ENCODE data around the gene NUP88.

Gene NUP88

GRCh38 chr17:5419959-5420653, 644 bp upstream of the NUP88 start, which contains the start of gene RPAIN:
Gene RPAIN (plus strand): TSS chr17:5420182. CDS start chr17:5420211, 29 bp downstream.
- H3K4me3 ChIP-seq (ENCODE audit: low read length) = peak within 1 kb of the TSS; percentile 92
- TF ChIP-seq CTCF (conservative IDR thresholded peaks at IDR 0.05; ENCODE audit: low read depth, low read length) = no peak
- peak; percentile 67 for DNase-seq (ENCODE audit: low read depth)

- peak overlapping the region; percentile 92 for H3K4me3 ChIP-seq (ENCODE audit: low read length)
- no peak for TF ChIP-seq CTCF (conservative IDR thresholded peaks at IDR 0.05; ENCODE audit: low read depth, low read length)
- DNase-seq (ENCODE audit: low read depth) = no peak
Observed at GRCh38 chr17:5418858-5419355, 555 bp downstream of the NUP88 start.

GRCh38 chr17:5416901-5417300, 2.6 kb downstream of the NUP88 start:
- H3K4me3 ChIP-seq (ENCODE audit: low read length) = no peak overlapping the region
- no peak for TF ChIP-seq CTCF (conservative IDR thresholded peaks at IDR 0.05; ENCODE audit: low read depth, low read length)
- DNase-seq (ENCODE audit: low read depth) = no peak

GRCh38 chr17:5413682-5414081, 5.8 kb downstream of the NUP88 start:
- DNase-seq (ENCODE audit: low read depth) = no peak
- H3K4me3 ChIP-seq (ENCODE audit: low read length) = no peak overlapping the region
- TF ChIP-seq CTCF (conservative IDR thresholded peaks at IDR 0.05; ENCODE audit: low read depth, low read length) = no peak

GRCh38 chr17:5410594-5411272, 8.7 kb downstream of the NUP88 start:
- no peak for DNase-seq (ENCODE audit: low read depth)
- H3K4me3 ChIP-seq (ENCODE audit: low read length) = no peak overlapping the region
- TF ChIP-seq CTCF (conservative IDR thresholded peaks at IDR 0.05; ENCODE audit: low read depth, low read length) = no peak

GRCh38 chr17:5408186-5408585, 11.3 kb downstream of the NUP88 start:
- no peak for TF ChIP-seq CTCF (conservative IDR thresholded peaks at IDR 0.05; ENCODE audit: low read depth, low read length)
- DNase-seq (ENCODE audit: low read depth) = no peak
- H3K4me3 ChIP-seq (ENCODE audit: low read length) = no peak overlapping the region

- DNase-seq (ENCODE audit: low read depth) = no peak
- TF ChIP-seq CTCF (conservative IDR thresholded peaks at IDR 0.05; ENCODE audit: low read depth, low read length) = no peak
- no peak overlapping the region for H3K4me3 ChIP-seq (ENCODE audit: low read length)
Observed at GRCh38 chr17:5405400-5405799, 14.1 kb downstream of the NUP88 start.

Measured in retinal pigment epithelial cell (primary cell).